LNCAP (cell line): ENCODE results near the gene TBXAS1.

ENCODE experiments used
- CTCF ChIP-seq: fragments of 450-650 bp; IDR thresholded peaks from 2 replicates; pipeline ENCODE4 v1.5.1; 2017; ENCODE audit warnings: mild to moderate bottlenecking

The TBXAS1 gene

DNA sequence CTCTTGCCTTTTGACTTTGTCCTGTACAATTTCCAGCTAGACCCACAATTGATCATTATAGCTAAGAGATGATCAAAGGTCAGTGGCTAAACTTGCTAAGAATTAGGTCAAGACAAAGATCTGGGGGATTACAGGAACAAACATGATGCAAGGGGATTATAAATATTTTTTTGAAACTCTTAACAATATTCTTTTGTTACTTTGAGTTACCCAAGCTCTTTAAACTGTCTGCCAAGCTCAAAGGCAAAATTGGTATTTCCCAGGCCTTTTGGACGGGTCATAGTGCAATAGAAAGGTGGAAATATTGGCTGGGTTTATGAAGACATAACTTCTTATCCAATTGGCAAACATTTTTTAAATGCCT is 23.4 kb downstream of the TBXAS1 start:
- no peak for TF ChIP-seq CTCF

DNA sequence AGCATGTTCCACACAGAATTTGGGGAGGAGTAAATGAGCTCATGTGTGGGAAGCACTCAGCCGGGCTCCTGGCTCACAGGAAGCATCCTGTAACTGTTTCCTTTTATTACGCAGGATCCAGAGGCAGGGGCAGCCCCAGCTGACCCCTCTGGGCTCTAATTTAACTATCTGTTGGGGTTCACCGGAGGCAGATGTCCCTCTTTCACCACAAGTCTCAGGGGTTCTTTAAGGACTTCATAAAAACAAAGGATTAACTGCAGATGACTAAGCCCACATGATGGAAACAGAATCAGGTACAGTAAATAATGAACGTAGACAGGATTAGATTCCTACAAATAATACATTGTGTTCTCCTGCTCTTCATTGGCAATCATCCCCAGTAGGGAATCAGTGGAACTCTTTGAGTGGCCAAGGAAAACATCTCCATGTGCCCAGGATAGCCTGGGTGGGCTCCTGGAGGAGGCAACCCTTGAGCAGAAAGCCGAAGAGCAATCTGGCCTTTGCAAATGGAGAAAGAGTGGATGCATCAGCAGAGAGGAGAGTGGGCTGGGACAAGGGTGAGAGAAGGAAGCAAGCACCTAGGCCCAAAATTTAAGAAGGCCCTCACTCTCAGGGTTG is 24.6 kb downstream of the TBXAS1 start:
- TF ChIP-seq CTCF: no peak

GRCh38 chr7:139854124-139854511 is 25.1 kb downstream of the TBXAS1 start:
- TF ChIP-seq CTCF: no peak

DNA sequence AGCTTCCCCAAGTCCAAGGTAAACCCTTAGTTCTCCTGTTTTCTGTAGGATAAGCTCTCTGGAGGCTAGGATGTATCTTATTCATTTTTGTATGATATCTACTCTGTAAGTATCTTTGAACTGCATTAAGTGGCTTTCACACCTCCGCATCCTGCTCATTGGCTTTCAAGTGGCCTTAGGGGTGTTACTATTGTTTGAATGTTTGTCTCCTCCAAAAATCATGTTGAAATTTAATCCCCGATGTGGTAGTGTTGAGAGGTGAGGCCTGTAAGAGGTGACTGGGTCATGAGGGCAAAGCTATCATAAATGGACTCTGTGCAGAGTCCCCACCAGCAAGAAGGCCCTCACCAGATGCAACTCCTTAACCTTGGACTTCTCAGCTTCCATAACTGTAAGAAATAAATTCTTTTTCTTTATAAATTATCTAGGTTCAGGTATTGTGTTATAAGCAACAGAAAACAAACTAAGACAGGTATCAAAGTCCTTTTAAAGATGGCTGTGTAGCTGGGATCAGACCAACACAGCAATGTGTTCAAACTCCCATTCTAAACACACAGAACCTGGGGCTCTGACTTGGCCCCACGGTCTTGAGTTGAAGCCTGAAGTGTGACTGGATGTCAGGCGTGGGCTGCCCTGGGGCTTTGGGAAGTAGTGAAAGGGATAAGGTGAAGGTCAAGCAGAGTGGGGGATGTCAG is 25.9 kb downstream of the TBXAS1 start:
- TF ChIP-seq CTCF: no peak

GRCh38 chr7:139855498-139856270 is 26.6 kb downstream of the TBXAS1 start:
- TF ChIP-seq CTCF: no peak

DNA sequence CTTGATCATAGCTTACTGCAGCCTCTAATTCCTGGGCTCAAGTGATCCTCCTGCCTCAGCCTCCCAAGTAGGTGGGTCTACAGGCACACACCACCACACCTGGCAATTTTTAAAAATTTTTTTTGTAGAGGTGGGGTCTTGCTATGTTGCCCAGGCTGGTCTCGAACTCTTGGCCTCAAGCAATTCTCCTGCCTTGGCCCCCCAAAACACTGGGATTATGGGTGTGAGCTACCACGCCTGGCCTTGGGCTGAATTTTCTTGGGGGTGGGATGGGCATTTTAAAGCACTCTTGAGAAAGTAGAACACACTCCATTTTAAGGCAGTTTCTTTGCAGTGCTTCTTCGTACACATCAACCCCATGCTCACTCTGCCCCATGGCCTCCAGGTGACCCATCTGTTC is 28.7 kb downstream of the TBXAS1 start:
- no peak for TF ChIP-seq CTCF

- no peak for TF ChIP-seq CTCF
Measured at GRCh38 chr7:139860090-139860775, 31.2 kb downstream of the TBXAS1 start.
